AML-193 (cell line): Measurements from ENCODE around the gene SDR42E2.
"Not testable (repeated sequence)": the region's sequence is repeated elsewhere in the genome, so short reads cannot be mapped to it uniquely, and the experiment has no call there.

Source experiments
- DNase-seq, 2 experiments: peaks; one replicate each; lab custom pipeline; 2025; lab: John Stamatoyannopoulos, UW

Gene SDR42E2

DNA sequence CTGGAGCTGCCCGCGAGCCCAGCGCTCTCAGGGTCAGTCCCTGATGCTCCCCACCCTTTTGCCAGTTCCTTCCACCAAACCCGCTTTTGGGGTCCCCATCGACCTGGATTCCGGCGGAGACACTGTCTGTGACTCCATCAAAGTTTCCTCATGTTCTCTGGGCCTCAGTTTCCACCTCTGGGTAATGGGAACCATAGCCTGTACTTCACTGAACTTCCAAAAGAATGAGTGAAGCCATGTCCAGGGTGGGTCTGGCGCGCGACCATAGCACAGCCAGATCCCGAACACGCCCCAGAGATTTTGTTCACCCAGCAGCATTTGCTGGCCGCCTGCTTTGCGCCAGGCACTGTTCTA, 327 bp downstream of the SDR42E2 start:
- DNase-seq = no peak

DNA sequence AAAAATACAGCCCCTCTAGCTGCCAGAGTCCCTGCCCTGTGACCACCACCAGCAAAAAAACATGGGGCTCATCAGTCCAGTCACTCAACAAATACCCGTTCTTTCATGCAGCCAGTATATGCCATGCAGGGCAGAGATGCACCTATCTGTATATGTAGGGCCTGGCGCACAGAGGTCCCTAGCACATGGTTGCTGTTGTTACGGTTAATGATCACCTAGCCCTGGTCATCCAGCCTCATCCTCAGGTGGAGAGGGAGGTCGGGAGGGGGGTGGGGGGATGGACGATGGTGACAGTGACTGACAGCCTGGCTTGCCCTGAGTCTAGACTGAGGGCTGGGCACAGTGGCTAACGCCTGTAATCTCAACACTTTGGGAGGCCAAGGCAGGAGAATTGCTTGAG, 1.5 kb downstream of the SDR42E2 start:
- no peak for DNase-seq

DNA sequence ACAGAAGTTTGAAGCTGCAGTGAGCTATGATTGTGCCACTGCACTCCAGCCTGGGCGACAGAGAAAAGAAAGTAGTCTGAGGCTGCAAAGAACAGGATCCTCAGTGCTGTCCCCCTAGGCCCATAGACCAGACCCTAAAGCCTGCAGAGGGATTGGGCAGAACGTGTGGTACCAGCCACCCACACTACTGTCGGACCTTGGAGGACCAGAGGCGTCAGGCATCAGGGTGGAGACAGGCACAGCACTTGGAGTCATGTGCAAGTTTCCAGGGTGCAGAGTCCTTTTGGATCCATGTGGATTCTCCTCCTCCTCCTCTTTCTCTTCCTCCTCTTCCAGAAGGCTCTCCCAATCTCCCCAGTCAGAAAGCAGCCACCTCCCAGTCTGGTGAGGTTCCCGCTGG, 2.2 kb downstream of the SDR42E2 start:
- no peak for DNase-seq

DNA sequence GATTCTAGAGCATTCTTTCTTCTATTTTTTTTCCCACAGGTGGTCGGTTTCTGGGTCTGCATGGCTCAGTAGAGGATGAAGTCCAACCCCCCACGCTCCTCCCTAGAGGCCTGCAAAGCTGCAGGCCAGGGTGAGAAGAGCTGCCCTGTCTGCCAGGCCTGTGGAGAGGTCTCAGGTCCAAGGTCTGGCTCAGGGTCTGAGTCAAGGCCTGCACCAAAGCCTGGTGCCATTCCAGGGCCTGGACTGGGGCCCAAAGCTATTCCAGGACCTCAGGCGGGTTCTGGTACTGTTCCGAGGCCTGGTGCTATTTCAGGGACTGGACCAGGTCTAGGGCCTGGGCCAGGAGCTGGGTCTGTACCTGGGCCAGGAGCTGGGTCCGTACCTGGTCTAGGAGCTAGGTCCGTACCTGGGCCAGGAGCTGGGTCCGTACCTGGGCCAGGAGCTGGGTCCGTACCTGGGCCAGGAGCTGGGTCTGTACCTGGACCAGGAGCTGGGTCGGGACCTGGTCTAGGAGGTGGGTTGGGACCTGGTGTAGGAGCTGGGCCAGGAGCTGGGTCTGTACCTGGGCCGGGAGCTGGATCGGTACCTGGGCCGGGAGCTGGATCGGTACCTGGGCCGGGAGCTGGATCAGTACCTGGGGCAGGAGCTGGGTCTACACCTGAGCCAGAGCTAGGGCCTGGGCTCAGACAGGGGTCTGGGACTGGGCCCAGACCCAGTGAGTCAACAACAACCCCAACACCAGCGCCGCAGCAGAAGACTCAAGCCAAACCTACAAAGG, 3.4 kb downstream of the SDR42E2 start:
- DNase-seq = no peak

DNA sequence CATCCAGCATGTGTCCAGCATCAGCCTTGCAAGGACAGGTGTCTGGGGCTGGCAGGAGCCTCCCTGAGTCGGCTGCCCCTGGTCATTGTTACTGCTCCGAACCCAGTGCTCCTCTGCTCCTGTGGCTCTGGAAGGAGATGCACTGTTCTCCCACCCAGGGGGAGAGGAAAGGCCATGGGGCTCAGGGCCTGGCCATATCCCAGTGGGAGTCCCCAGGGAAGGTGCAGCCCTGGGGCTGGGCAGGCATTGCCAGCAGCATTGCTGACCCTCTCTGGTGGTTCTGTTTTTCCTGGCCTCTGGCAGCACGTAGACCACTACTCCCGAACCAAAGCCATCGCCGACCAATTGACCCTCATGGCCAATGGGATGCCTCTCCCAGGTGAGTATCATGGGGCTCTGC, 9.6 kb downstream of the SDR42E2 start:
- no peak for DNase-seq

DNA sequence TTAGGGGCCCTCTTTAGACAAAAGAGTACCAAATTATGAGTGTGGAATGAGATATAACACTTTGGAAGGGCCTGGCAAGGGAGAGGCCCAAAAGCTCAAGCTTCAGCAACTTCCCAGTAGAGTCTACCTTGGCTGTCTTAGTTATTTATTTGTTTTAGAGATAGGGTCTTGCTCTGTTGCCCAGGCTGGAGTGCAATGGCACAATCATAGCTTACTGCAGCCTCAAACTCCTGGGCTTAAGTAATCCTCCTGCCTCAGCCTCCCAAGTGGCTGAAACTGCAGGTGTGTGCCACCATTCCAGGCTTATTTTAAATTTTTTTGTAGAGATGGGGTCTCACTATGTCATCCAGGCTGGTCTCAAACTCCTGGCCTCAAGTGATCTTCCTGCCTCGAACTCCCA, 10.3 kb downstream of the SDR42E2 start:
- DNase-seq = not testable (repeated sequence)

DNA sequence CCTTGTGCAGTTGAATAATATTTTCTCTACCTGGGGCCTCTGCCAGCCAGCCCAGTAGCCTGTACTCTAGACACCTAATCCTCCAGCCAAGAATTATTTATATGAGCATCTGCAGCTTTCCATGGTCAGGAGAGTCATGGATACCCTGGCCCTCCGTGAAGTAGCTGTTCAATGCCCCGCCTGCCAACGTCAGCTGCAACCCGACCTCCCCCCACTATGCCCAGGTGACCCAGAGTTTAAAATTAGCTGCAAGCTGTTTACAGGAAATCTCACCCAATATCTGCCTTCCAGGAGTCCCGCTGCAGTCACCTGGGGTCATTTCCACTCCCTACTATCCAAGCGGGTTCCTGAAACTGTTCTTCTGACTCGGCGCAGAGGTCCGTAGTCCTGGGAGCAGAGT, 12.3 kb downstream of the SDR42E2 start:
- no peak for DNase-seq

DNA sequence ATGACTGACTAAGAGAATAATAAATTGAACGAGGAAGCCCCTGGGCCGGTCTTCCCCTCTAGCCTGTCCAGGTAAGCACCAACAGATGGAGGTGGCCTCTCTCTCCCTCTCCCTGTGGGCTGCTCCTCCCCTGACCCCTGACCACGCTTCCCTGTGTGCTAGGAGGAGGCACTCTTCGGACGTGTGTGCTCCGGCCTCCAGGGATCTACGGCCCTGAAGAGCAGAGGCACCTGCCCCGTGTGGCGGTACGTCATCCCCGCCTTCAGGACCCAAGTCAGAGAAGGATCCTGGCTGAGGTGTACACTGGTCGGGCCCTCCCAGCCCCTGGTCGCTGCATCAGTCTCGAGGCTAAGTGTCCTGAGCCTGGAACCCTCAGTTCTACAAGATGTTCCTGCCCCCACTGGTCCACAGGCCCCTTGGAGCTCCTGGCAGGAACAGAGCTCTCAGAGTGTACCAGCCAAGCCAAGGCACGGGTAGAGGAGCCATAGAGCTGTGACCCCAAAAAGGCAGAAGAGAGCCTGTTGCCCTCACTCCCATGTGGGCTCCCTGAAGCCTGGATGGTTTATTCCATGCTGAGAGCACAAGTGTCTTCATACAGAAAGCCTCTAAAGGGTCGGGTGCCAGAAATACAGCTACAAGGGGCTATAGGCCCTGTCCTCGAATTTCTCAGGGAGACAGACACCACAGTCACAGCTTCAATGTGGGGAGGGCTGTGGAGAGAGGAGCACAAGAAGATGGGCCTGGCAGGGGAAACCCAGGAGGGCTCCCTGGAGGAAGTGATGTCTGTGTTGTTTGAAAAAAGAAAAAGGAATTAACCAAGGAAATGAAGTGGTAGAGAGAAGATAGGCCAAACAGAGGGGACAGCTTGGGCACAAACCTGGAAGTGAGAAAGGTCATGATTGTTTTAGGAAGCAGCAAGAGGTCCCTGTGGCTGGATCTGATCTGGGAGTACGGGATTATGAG, 15.9 kb downstream of the SDR42E2 start:
- no peak for DNase-seq

DNA sequence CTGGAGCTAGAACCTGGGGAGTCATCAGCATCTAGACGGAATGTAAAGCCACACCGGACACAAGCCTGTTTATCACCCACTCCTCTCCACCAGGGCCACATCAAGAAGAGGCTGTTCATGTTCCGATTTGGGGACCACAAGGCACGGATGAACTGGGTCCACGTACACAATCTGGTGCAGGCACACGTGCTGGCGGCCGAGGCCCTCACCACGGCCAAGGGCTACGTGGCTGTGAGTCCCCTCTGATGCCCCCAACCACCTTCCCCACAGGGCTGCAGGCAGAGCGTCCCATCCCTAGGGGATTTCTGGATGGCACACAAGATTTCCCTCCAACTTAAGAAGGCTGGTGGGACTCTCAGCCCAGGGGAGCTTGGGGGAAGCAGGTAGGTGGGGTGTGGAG, 19.1 kb downstream of the SDR42E2 start:
- DNase-seq = no peak

DNA sequence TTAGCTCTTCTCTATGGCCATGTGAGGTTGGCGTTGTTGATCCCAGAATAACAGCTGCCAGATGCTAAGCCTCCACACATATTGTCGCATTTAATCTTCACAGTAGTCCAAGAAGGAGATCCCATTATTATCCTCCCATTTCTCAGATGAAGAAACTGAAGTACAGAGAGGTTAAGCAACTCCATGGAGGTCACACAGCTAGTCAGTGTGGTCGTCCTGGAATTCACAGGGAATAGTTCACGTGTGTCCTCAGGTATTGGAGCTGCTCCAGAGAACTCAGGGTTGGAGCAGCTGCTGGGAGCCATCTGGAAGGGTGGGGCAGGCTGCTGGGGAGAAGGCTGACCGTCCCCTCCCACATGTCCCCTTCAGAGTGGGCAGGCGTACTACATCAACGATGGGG, 19.5 kb downstream of the SDR42E2 start:
- no peak for DNase-seq

DNA sequence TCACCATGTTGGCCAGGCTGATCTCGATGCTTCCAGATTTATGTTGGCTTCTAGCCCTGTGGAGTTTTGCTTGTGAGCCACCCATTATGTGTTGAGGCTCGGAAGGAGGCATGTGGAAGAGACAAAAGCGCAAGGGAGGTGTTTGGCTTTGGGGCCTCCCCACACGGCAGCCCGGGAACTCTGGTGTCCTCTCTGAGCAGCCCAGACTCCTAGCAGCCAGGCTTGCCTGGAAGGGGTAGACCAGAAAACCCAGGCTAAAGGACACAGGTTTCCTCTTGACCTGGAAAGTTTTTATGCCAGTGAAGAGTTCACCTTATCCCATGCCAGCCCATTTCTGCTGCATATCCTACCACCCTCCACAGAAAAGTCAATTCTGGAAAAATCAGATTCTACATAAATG, 21.0 kb downstream of the SDR42E2 start:
- DNase-seq = no peak

DNA sequence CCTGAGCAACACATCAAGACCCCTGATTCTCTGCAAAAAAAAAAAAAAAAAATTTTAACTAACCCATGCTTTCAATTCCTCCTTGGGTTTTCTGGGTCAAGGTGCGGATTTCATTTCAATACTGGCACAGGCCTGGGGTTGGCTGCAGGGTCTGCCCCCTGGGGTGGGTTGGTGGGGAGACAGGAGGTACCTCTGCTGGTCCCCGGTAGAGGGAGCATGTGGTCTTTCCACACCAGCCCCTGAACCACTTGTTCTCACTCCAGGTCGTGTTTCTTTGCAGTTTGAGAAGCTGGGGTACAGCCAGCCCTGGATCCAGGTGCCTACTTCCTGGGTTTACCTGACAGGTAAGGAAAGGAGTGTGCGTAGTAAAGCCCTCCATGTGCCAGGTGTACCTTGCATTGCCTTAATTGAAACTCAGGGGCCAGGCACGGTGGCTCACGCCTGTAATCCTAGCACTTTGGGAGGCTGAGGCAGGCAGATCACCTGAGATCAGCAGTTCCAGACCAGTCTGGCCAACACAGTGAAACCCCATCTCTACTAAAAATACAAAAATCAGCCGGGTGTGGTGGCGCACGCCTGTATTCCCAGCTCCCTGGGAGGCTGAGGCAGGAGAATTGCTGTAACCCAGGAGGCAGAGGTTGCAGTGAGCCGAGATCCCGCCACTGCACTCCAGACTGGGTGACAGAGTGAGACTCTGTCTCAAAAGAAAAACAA, 21.8 kb downstream of the SDR42E2 start:
- DNase-seq = no peak

DNA sequence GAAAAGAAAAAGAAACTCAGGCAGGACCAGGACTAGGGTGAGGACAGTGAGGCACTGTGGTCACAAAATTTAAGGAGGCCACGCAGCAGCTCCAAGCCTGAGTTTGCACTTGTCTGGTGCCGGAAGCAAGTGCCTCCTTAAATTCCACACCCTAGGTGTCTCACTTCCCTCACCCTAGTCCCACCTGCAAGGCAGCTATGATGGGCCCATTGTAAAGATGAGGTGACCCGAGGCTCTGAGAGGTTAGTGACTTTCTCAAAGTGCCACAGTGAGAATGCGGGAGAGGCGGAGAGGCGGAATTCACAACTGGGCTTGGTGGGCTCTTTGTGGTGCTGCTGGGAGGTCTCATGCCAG, 22.3 kb downstream of the SDR42E2 start:
- no peak for DNase-seq

DNA sequence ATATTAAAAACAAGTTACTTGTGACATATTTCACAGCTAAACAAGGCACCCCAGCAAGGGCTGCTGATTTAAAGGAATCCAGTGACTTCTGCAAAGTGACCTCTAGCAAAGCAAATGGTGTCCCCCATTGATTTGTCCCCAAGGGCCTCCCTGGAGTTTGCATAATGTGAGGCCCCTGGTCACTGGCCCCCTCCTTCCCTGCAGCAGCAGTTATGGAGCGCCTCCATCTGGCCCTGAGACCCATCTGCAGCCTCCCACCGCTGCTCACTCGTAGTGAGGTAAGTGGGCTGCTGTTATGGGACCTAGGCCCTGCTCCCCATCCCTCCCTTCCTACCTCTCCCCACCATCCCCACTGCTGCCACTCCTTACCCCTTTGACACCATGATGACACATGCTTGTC, 24.2 kb downstream of the SDR42E2 start:
- DNase-seq = no peak

DNA sequence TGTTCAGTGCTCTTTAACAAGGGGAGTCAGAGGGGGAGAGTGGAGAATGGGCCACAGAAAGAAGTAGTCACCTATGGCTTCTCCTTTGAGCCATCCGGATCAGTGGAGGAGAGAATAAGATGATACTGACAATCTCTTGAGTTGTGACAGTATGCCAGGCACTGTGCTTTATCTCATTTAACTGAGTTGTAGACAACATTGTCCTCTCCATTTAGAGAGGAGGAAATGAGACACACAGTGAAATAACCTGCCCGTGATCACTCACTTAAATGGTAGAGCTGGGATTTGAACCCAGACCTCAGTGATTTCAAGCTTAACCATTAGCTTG, 25.9 kb downstream of the SDR42E2 start:
- no peak for DNase-seq

DNA sequence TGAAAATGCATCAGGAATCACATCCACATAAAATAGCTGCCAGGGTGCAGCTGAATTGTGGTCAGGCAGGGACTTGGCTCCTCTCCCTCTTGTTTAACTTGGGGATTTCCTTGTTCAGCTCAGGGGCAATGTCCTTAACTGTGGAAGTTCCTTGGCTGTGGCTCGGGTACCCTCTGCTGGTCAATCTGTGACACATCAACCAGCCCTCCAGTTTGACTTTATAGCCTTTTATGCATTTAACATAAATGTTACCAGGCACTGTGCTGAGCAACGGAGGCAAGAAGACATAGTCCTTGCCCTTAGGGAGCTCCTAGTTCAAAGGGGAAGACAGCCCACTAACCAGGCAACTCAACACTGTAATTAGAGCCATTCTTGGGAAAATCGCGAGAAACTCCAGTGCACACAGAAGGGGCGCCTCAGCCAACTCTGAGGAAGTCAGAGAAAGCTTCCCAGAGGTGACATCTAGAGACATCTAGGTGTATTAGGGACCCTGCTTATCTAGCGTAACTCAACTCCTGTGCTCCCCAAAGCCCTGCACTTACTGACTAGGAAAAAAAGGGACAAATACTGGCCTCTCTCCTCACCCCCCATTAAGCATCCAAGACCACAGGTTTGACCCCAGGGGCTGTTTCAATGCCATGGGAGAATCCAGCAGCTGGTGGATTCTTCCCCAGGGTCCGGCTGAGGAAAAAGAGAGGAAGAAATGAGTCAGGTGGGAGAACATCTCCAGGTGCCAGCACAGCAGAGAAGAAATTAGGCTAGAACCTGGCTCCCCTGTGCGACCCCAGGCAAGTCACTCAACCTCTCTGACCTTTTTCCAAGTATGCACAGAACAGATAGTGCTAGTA, 26.5 kb downstream of the SDR42E2 start:
- peak; percentile 71 to 73 for DNase-seq

DNA sequence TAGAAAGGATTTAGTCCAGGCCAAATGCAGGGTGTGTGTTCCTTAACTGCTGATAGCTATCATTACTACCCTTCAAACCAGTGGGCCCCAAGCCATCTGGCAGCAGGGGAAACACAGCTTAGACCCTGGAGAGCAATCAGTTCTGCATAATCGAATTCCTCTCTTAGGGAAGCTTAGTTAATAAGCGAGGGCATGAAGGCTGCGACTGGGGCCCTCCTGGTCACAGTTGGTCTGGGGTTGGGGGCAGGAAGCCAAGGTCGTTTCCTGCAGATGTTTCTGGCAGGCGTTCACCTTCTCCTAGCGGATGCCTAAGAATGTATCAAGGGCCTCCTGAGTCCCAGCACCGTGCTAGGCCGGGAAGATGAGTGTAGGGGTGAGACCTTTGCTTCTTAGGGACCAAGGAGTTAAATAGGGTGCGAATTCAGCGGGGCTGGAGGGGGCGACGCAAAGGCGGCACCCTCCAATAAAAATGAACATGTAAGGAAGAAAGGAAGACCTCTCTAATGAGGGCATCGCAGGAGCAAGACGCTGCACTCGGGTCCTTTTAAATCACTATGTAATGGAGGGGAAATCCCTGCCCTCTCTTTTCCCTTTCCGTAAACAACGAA, 27.3 kb downstream of the SDR42E2 start:
- peak; percentile 10 to 18 for DNase-seq

DNA sequence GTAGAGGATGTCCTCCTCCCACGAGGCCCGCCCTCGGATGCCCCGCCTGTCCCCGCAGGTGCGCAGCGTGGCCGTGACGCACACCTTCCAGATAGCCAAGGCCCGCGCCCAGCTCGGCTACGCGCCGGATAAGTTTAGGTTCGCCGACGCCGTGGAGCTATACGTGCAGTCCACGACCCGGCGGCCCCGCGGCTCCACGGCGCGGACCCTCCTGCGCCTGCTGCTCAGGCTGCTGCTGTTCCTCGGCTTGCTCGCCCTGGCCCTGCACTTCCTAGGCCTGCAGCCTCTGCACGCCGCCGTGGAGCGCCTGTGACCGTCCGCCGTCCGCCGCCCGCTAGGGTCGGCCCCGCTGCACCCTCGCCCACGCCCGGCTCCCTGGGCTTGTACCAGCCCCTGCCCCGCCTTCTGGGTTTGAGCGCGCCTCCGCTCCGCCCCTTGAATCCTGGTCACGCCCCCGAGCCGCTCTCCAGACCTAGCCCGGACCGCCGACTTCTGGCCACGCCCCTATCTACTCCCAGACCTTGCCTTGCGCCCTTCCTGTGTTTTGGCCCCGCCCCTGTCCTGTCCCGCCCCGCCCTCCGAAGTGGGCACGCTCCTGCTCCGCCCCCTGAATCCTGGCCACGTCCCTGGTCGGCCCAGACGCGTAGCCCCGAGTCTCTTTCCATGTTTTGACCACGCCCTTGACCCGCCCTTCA, 27.9 kb downstream of the SDR42E2 start:
- DNase-seq = peak; percentile 99

DNA sequence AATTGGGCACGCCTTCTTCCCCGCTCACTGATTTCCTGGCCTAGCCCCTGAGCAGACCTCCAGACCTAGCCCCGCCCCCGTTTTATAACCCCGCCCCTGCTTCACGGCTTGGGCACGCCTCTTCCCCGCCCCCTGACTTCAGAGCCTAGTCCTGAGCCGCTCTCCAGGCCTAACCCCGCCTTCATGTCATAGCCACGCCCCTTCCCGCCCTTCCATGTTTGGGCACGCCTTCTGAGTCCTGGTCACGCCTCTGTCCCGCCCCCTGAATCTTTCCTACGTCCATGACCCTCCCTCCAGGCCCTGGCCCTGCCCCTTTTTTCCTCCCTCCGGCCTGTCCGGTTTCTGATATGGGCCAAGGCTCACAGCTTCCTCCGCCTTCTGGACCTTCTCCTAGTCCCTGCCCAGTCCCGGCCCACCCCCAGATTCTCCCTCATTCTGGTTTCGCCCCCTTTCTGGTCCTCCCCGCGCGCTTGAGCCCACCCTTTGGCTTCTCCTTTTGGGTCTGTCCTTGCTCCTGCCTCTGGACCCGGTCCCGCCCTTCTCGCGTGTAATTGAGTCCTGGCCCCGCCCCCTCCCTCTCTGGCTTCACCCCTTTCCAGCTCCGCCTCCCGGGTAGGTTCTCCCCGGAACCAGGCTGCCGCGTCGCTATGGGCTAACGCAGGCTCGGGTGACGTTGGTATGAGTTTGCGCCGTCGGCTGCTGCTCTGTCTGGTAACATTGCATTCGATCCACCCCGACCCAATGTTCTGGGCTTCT, 28.6 kb downstream of the SDR42E2 start:
- DNase-seq = peak; percentile 94 to 99
